ENCODE measurements around the gene PLXNA2. TPM values are rescaled to one million over a fixed set of nuclear protein-coding genes. Genes with fewer than 3 reads are reported as not detected.

The PLXNA2 gene
- total RNA-seq, 1 donor from 2014 or later = 38.3 TPM

GRCh38 chr1:208248307-208248801 lies 4.2 kb upstream of the PLXNA2 start:
- Histone ChIP-seq H3K4me3 (no peak overlapping the region), H3K36me3 (no peaks in the 10 kb centered on the region), H3K27ac (no peak overlapping the region), H3K27me3 (no peaks in the 10 kb centered on the region), H3K4me1 (peaks cover 6% of the 10 kb centered on the region), H3K9me3 (no peaks in the 10 kb centered on the region)
- DNase-seq (ENCODE audit: extremely low spot score in 2 of 2) = no peak
- intact Hi-C loops (cut with DNase I) = no loop called here
- TF ChIP-seq POLR2A (IDR thresholded peaks at IDR 0.05) = no peak
- TF ChIP-seq CTCF (IDR thresholded peaks at IDR 0.05) = no peak
- TF ChIP-seq POLR2AphosphoS5 (IDR thresholded peaks at IDR 0.05; ENCODE audit: insufficient read depth in 1 of 2, low read depth in 1 of 2) = no peak

- no peaks in the 10 kb centered on the region for H3K27me3 ChIP-seq
- no peaks in the 10 kb centered on the region for H3K36me3 ChIP-seq
- no peak for DNase-seq (ENCODE audit: extremely low spot score in 2 of 2)
- intact Hi-C loops (cut with DNase I) = no loop called here
- TF ChIP-seq POLR2A (IDR thresholded peaks at IDR 0.05) (no peak), POLR2AphosphoS5 (IDR thresholded peaks at IDR 0.05; ENCODE audit: insufficient read depth in 1 of 2, low read depth in 1 of 2) (no peak), CTCF (IDR thresholded peaks at IDR 0.05) (no peak)
- H3K9me3 ChIP-seq = no peaks in the 10 kb centered on the region
- no peak overlapping the region for H3K27ac ChIP-seq
- H3K4me1 ChIP-seq = peaks cover 10% of the 10 kb centered on the region
- H3K4me3 ChIP-seq = no peak overlapping the region
Observed at GRCh38 chr1:208247696-208248095, 3.5 kb upstream of the PLXNA2 start.

GRCh38 chr1:208245185-208245705 lies 1.1 kb upstream of the PLXNA2 start:
- peak overlapping the region; percentile 74 to 81 for H3K4me3 ChIP-seq
- no peak for DNase-seq (ENCODE audit: extremely low spot score in 2 of 2)
- TF ChIP-seq CTCF (IDR thresholded peaks at IDR 0.05) = peak; percentile 82 to 89 (median 86)
- TF ChIP-seq POLR2AphosphoS5 (IDR thresholded peaks at IDR 0.05; ENCODE audit: insufficient read depth in 1 of 2, low read depth in 1 of 2) = peak; percentile 38 to 66
- no peak for TF ChIP-seq POLR2A (IDR thresholded peaks at IDR 0.05)
- H3K27ac ChIP-seq = peak overlapping the region; percentile 92
- no peaks in the 10 kb centered on the region for H3K36me3 ChIP-seq
- H3K27me3 ChIP-seq = no peaks in the 10 kb centered on the region
- intact Hi-C loops (cut with DNase I) = no loop called here
- no peaks in the 10 kb centered on the region for H3K9me3 ChIP-seq
- peaks cover 34% of the 10 kb centered on the region for H3K4me1 ChIP-seq

GRCh38 chr1:208243527-208243966 lies 637 bp downstream of the PLXNA2 start:
- no peaks in the 10 kb centered on the region for H3K9me3 ChIP-seq
- H3K4me3 ChIP-seq = peak overlapping the region; percentile 74 to 81
- no peaks in the 10 kb centered on the region for H3K36me3 ChIP-seq
- intact Hi-C loops (cut with DNase I) = loop anchor here (5.0 kb wide), 2 partner anchors 156 to 221 kb away; no protein-coding TSS in a partner anchor
- no peak for DNase-seq (ENCODE audit: extremely low spot score in 2 of 2)
- no peak for TF ChIP-seq CTCF (IDR thresholded peaks at IDR 0.05)
- no peaks in the 10 kb centered on the region for H3K27me3 ChIP-seq
- H3K4me1 ChIP-seq = peaks cover 49% of the 10 kb centered on the region
- peak overlapping the region; percentile 92 for H3K27ac ChIP-seq

- Histone ChIP-seq H3K9me3 (no peaks in the 10 kb centered on the region), H3K36me3 (no peaks in the 10 kb centered on the region), H3K27me3 (no peaks in the 10 kb centered on the region), H3K4me1 (peaks cover 49% of the 10 kb centered on the region), H3K4me3 (peak overlapping the region; percentile 74 to 81), H3K27ac (peak overlapping the region; percentile 92)
- intact Hi-C loops (cut with DNase I) = loop anchor here (5.0 kb wide), 2 partner anchors 156 to 221 kb away; no protein-coding TSS in a partner anchor
- DNase-seq (ENCODE audit: extremely low spot score in 2 of 2) = no peak
- TF ChIP-seq POLR2AphosphoS5 (IDR thresholded peaks at IDR 0.05; ENCODE audit: insufficient read depth in 1 of 2, low read depth in 1 of 2) (no peak), POLR2A (IDR thresholded peaks at IDR 0.05) (no peak), CTCF (IDR thresholded peaks at IDR 0.05) (no peak)
Observed at GRCh38 chr1:208242941-208243526, 1.1 kb downstream of the PLXNA2 start.

Measured in vagina (tissue), 2 donors.